Common myeloid progenitor, CD34-positive (primary cell): ENCODE measurements around the gene EPB41L3.

ENCODE experiments used
- CTCF ChIA-PET: fragments of 350-600 bp; sonication (Branson Sonifier 250); formaldehyde crosslinking; loops from one replicate; lab custom pipeline; 2021; ENCODE audit warnings: antibody characterized with exemption; lab: Charles Lee
- POLR2A ChIA-PET: fragments of 350-600 bp; sonication (Branson Sonifier 250); formaldehyde crosslinking; loops from one replicate; lab custom pipeline; 2021; ENCODE audit warnings: antibody characterized with exemption; lab: Charles Lee
- DNase-seq, 3 donors: peaks; one replicate each; pipeline versions ENCODE4 v3.0.0 to v3.0.0-alpha.2; 2013
- H3K27ac ChIP-seq, 2 experiments: 1 replicate in 1 of 2; 2 replicates in 1 of 2; pipeline ENCODE4 v1.7.0; 2013; ENCODE audit warnings: inconsistent platforms in 2 of 2, low read length in 2 of 2, mild to moderate bottlenecking in 2 of 2, low read depth in 1 of 2, moderate library complexity in 1 of 2; ENCODE audit not compliant: severe bottlenecking in 2 of 2, insufficient read depth in 1 of 2, poor library complexity in 1 of 2
- H3K27me3 ChIP-seq, 5 experiments: replicated peaks in 2 of 5; 1 replicate in 3 of 5; 2 replicates in 2 of 5; pipeline versions ENCODE4 v1.6.1 to v1.7.0; 2013; ENCODE audit warnings: low read length in 4 of 5, mild to moderate bottlenecking in 2 of 5, moderate library complexity in 2 of 5, inconsistent platforms in 1 of 5; ENCODE audit not compliant: insufficient read depth in 5 of 5, control insufficient read depth in 4 of 5
- H3K36me3 ChIP-seq, 4 experiments: 1 replicate in 2 of 4; 2 replicates in 2 of 4; pipeline versions ENCODE4 v1.6.1 to v1.7.0; 2013; ENCODE audit warnings: low read length in 3 of 4, control low read depth in 1 of 4, mild to moderate bottlenecking in 1 of 4; ENCODE audit not compliant: control insufficient read depth in 4 of 4, insufficient read depth in 4 of 4
- H3K4me1 ChIP-seq, 4 experiments: 1 replicate in 3 of 4; 2 replicates in 1 of 4; pipeline versions ENCODE4 v1.6.1 to v1.7.1; 2013; ENCODE audit warnings: low read length in 3 of 4, mild to moderate bottlenecking in 3 of 4, control low read depth in 1 of 4, inconsistent platforms in 1 of 4, moderate library complexity in 1 of 4; ENCODE audit not compliant: control insufficient read depth in 4 of 4, insufficient read depth in 4 of 4; ENCODE audit errors: control extremely low read depth in 1 of 4
- H3K4me3 ChIP-seq, 7 experiments: 1 replicate in 4 of 7; 2 replicates in 3 of 7; pipeline versions ENCODE4 v1.5.1 to v1.7.0; 2013; ENCODE audit warnings: mild to moderate bottlenecking in 7 of 7, low read length in 6 of 7, moderate library complexity in 6 of 7, inconsistent platforms in 2 of 7, low read depth in 2 of 7, control low read depth in 1 of 7; ENCODE audit not compliant: insufficient read depth in 4 of 7, control insufficient read depth in 1 of 7; ENCODE audit errors: extremely low read depth in 1 of 7
- H3K9me3 ChIP-seq, 5 experiments: 1 replicate in 4 of 5; 2 replicates in 1 of 5; pipeline versions ENCODE4 v1.6.1 to v1.7.1; 2013; ENCODE audit warnings: low read length in 4 of 5, mild to moderate bottlenecking in 2 of 5, inconsistent platforms in 1 of 5, low read depth in 1 of 5, moderate library complexity in 1 of 5; ENCODE audit not compliant: control insufficient read depth in 4 of 5, insufficient read depth in 2 of 5; ENCODE audit errors: control extremely low read depth in 1 of 5
- WGBS: methylation state at CpG from one replicate; pipeline ENCODE4 v1.1.5; 2013; ENCODE audit not compliant: insufficient coverage; 5-methylcytosine and 5-hydroxymethylcytosine counted together

EPB41L3 gene

GRCh38 chr18:5484526-5484925, 59.3 kb downstream of the EPB41L3 start:
- Histone ChIP-seq H3K4me1 (no peaks in the 10 kb centered on the region), H3K27ac (no peak overlapping the region), H3K4me3 (no peak overlapping the region), H3K36me3 (peaks cover 0 to 4% (median 2%) of the 10 kb centered on the region in 4 experiments), H3K27me3 (no peaks in the 10 kb centered on the region), H3K9me3 (peaks cover 0 to 9% (median 0%) of the 10 kb centered on the region in 5 experiments)
- DNase-seq: no peak
- no CpG with 5 or more reads among the region's 2 CpGs for WGBS
- ChIA-PET POLR2A (no interaction called here), CTCF (no interaction called here)

GRCh38 chr18:5481621-5482020, 62.2 kb downstream of the EPB41L3 start:
- WGBS: 100% methylated on average over 1 of the region's 5 CpGs
- DNase-seq: no peak
- Histone ChIP-seq H3K4me1 (peaks cover 0 to 8% (median 0%) of the 10 kb centered on the region in 4 experiments), H3K27ac (no peak overlapping the region), H3K27me3 (no peaks in the 10 kb centered on the region), H3K4me3 (no peak overlapping the region), H3K36me3 (peaks cover 0 to 8% (median 0%) of the 10 kb centered on the region in 4 experiments), H3K9me3 (peaks cover 0 to 9% (median 0%) of the 10 kb centered on the region in 5 experiments)
- CTCF ChIA-PET: interaction anchor here (0.8 to 1.0 kb wide), 2 partner anchors 25 to 48 kb away, joined by 3 read pairs; no protein-coding TSS in a partner anchor
- POLR2A ChIA-PET: no interaction called here

- Histone ChIP-seq H3K36me3 (peaks cover 0 to 8% (median 0%) of the 10 kb centered on the region in 4 experiments), H3K27me3 (no peaks in the 10 kb centered on the region), H3K27ac (no peak overlapping the region), H3K4me1 (peaks cover 6 to 30% (median 11%) of the 10 kb centered on the region in 4 experiments), H3K4me3 (no peak overlapping the region), H3K9me3 (peaks cover 0 to 9% (median 0%) of the 10 kb centered on the region in 5 experiments)
- 98% methylated on average over 4 of the region's 4 CpGs for WGBS
- ChIA-PET POLR2A (interaction anchor here (0.6 to 0.9 kb wide), 2 partner anchors 17 to 1221 kb away, joined by 3 read pairs; no protein-coding TSS in a partner anchor), CTCF (no interaction called here)
- no peak for DNase-seq
Observed at GRCh38 chr18:5478261-5478660, 65.5 kb downstream of the EPB41L3 start.

GRCh38 chr18:5476961-5477800, 66.6 kb downstream of the EPB41L3 start:
- Histone ChIP-seq H3K4me1 (peaks cover 6 to 30% (median 11%) of the 10 kb centered on the region in 4 experiments), H3K36me3 (peaks cover 0 to 8% (median 0%) of the 10 kb centered on the region in 4 experiments), H3K4me3 (no peak overlapping the region), H3K27me3 (no peaks in the 10 kb centered on the region), H3K9me3 (peaks cover 0 to 3% (median 0%) of the 10 kb centered on the region in 5 experiments), H3K27ac (no peak overlapping the region)
- CTCF ChIA-PET: interaction anchor here (1.0 kb wide), 1 partner anchor 1606 kb away, joined by 3 read pairs; no protein-coding TSS in a partner anchor
- no peak for DNase-seq
- 99% methylated on average over 5 of the region's 6 CpGs for WGBS
- POLR2A ChIA-PET: no interaction called here

GRCh38 chr18:5475267-5475666, 68.5 kb downstream of the EPB41L3 start:
- Histone ChIP-seq H3K9me3 (no peaks in the 10 kb centered on the region), H3K27ac (no peak overlapping the region), H3K27me3 (no peaks in the 10 kb centered on the region), H3K36me3 (peaks cover 0 to 8% (median 0%) of the 10 kb centered on the region in 4 experiments), H3K4me3 (peak overlapping the region in 1 of 7 experiments; percentile 59), H3K4me1 (peaks cover 6 to 30% (median 11%) of the 10 kb centered on the region in 4 experiments)
- peak; percentile 41 to 85 (median 83) for DNase-seq
- CTCF ChIA-PET: no interaction called here
- 12% methylated on average over 6 of the region's 8 CpGs for WGBS
- POLR2A ChIA-PET: no interaction called here

- Histone ChIP-seq H3K36me3 (no peaks in the 10 kb centered on the region), H3K4me3 (no peak overlapping the region), H3K27ac (no peak overlapping the region), H3K9me3 (no peaks in the 10 kb centered on the region), H3K27me3 (no peaks in the 10 kb centered on the region), H3K4me1 (peaks cover 0 to 36% (median 8%) of the 10 kb centered on the region in 4 experiments)
- ChIA-PET CTCF (interaction anchor here (1.2 kb wide), 1 partner anchor 77 kb away, joined by 3 read pairs; no protein-coding TSS in a partner anchor), POLR2A (no interaction called here)
- WGBS: 100% methylated on average over 11 of the region's 13 CpGs
- DNase-seq: no peak
Observed at GRCh38 chr18:5469340-5469739, 74.5 kb downstream of the EPB41L3 start.

GRCh38 chr18:5468394-5468793, 75.4 kb downstream of the EPB41L3 start:
- Histone ChIP-seq H3K27me3 (no peaks in the 10 kb centered on the region), H3K4me1 (peaks cover 0 to 42% (median 8%) of the 10 kb centered on the region in 4 experiments), H3K9me3 (no peaks in the 10 kb centered on the region), H3K36me3 (no peaks in the 10 kb centered on the region), H3K4me3 (no peak overlapping the region), H3K27ac (no peak overlapping the region)
- ChIA-PET POLR2A (no interaction called here), CTCF (interaction anchor here (1.2 kb wide), 1 partner anchor 78 kb away, joined by 3 read pairs; no protein-coding TSS in a partner anchor)
- 100% methylated on average over 5 of the region's 9 CpGs for WGBS
- no peak for DNase-seq
